WTC11 (cell line): Measurements from ENCODE around the gene CMBL. TPM values are rescaled to one million over a fixed set of nuclear protein-coding genes. Genes with fewer than 3 reads are reported as not detected.

Source experiments
- ATAC-seq: fragments of 200-7000 bp; cut with Tn5 transposase; 2 replicates; pipeline ENCODE4 v1.10.0; 2021; ENCODE audit warnings: mild to moderate bottlenecking, moderate library complexity
- CTCF ChIA-PET: fragments of 300-600 bp; sonication (Branson Sonifier 250); formaldehyde crosslinking; loops from one replicate; lab custom pipeline; 2021; ENCODE audit warnings: antibody characterized with exemption; lab: Charles Lee
- POLR2A ChIA-PET: fragments of 350-600 bp; sonication (Branson Sonifier 250); formaldehyde crosslinking; loops from one replicate; lab custom pipeline; 2021; ENCODE audit warnings: antibody characterized with exemption; lab: Charles Lee
- DNase-seq: peaks from one replicate; pipeline ENCODE4 v3.0.0; 2021; ENCODE audit warnings: low spot score
- H3K27ac Mint-ChIP-seq: 2 replicates; pipeline ENCODE4 v1.8.0; 2021; ENCODE audit warnings: mixed read lengths
- H3K27me3 Mint-ChIP-seq: 2 replicates; pipeline ENCODE4 v1.8.0; 2021; ENCODE audit warnings: low read depth, mild to moderate bottlenecking, moderate library complexity, mixed read lengths
- H3K36me3 Mint-ChIP-seq: 2 replicates; pipeline ENCODE4 v1.8.0; 2021; ENCODE audit warnings: mixed read lengths
- H3K4me1 Mint-ChIP-seq: 2 replicates; pipeline ENCODE4 v1.8.0; 2022; ENCODE audit warnings: mixed read lengths
- H3K4me3 Mint-ChIP-seq: 2 replicates; pipeline ENCODE4 v1.8.0; 2021; ENCODE audit warnings: mild to moderate bottlenecking, moderate library complexity, mixed read lengths
- H3K9me3 Mint-ChIP-seq: 2 replicates; pipeline ENCODE4 v1.8.0; 2021; ENCODE audit warnings: mixed read lengths
- CREM ChIP-seq: sonication (generic); formaldehyde crosslinking; IDR thresholded peaks from 2 replicates; pipeline ENCODE4 v1.8.1; 2022; ENCODE audit warnings: mild to moderate bottlenecking, missing genetic modification reagents, moderate library complexity
- EMX1 ChIP-seq: fragments of 250-450 bp; sonication (Bioruptor Pico); IDR thresholded peaks from 2 replicates; pipeline ENCODE4 v1.8.0; 2021; ENCODE audit warnings: mild to moderate bottlenecking
- FOXJ3 ChIP-seq: sonication (generic); formaldehyde crosslinking; IDR thresholded peaks from 2 replicates; pipeline ENCODE4 v1.9.0; 2021; ENCODE audit warnings: missing genetic modification reagents, mild to moderate bottlenecking, borderline replicate concordance
- HMGA2 ChIP-seq: fragments of 250-450 bp; sonication (Bioruptor Pico); IDR thresholded peaks from 2 replicates; pipeline ENCODE4 v1.4.0; 2021; ENCODE audit warnings: mild to moderate bottlenecking, moderate library complexity
- HMGXB4 ChIP-seq: sonication (generic); formaldehyde crosslinking; IDR thresholded peaks from 2 replicates; pipeline ENCODE4 v1.8.1; 2023; ENCODE audit warnings: mild to moderate bottlenecking, moderate library complexity, missing genetic modification reagents
- JUN ChIP-seq: sonication (generic); formaldehyde crosslinking; IDR thresholded peaks from 2 replicates; pipeline ENCODE4 v1.8.0; 2023; ENCODE audit warnings: mild to moderate bottlenecking, missing genetic modification reagents
- PRRX2 ChIP-seq: fragments of 250-450 bp; sonication (Bioruptor Pico); IDR thresholded peaks from 2 replicates; pipeline ENCODE4 v1.8.0; 2021; ENCODE audit warnings: mild to moderate bottlenecking
- SP1 ChIP-seq: sonication (generic); formaldehyde crosslinking; conservative IDR thresholded peaks from 2 replicates; pipeline ENCODE4 v1.8.1; 2022; ENCODE audit warnings: missing genetic modification reagents
- TCF7 ChIP-seq: sonication (generic); formaldehyde crosslinking; IDR thresholded peaks from 2 replicates; pipeline ENCODE4 v1.8.0; 2022; ENCODE audit warnings: mild to moderate bottlenecking, low read depth, missing genetic modification reagents, moderate library complexity
- TEAD4 ChIP-seq: sonication (generic); formaldehyde crosslinking; IDR thresholded peaks from 2 replicates; pipeline ENCODE4 v1.8.0; 2022; ENCODE audit warnings: mild to moderate bottlenecking, missing genetic modification reagents
- ZBTB43 ChIP-seq: sonication (generic); formaldehyde crosslinking; IDR thresholded peaks from 2 replicates; pipeline ENCODE4 v1.8.1; 2023; ENCODE audit warnings: mild to moderate bottlenecking, missing genetic modification reagents
- ZSCAN18 ChIP-seq: fragments of 250-450 bp; sonication (Bioruptor Pico); IDR thresholded peaks from 2 replicates; pipeline ENCODE4 v2.1.2; 2022; ENCODE audit warnings: mild to moderate bottlenecking, moderate library complexity
- total RNA-seq: library from RNA; stranded (reverse); gene quantifications from 3 replicates; pipeline ENCODE4 v1.2.3, GENCODE V29; 2021
- TF ChIP-seq, protein P1 (sequence below): sonication (generic); formaldehyde crosslinking; IDR thresholded peaks from 2 replicates; pipeline ENCODE4 v1.8.0; 2022; ENCODE audit warnings: mild to moderate bottlenecking, missing genetic modification reagents
- TF ChIP-seq, protein P2 (sequence below): sonication (generic); formaldehyde crosslinking; IDR thresholded peaks from 2 replicates; pipeline ENCODE4 v1.8.1; 2023; ENCODE audit warnings: mild to moderate bottlenecking, missing genetic modification reagents, moderate library complexity
- TF ChIP-seq, protein P3 (sequence below): sonication (generic); formaldehyde crosslinking; IDR thresholded peaks from 2 replicates; pipeline ENCODE4 v1.8.0; 2023; ENCODE audit warnings: missing genetic modification reagents, mild to moderate bottlenecking, borderline replicate concordance
- TF ChIP-seq, protein P4 (sequence below): sonication (generic); formaldehyde crosslinking; IDR thresholded peaks from 2 replicates; pipeline ENCODE4 v1.8.1; 2023; ENCODE audit warnings: mild to moderate bottlenecking, missing genetic modification reagents

The CMBL gene
- total RNA-seq, 1 experiment from 2014 or later, result 34.0 TPM

- no peaks in the 10 kb centered on the region for H3K9me3 Mint-ChIP-seq
- H3K36me3 Mint-ChIP-seq, result no peaks in the 10 kb centered on the region
- no peak overlapping the region for H3K4me3 Mint-ChIP-seq
- peaks cover 62% of the 10 kb centered on the region for H3K27me3 Mint-ChIP-seq
- H3K27ac Mint-ChIP-seq, result no peak overlapping the region
- POLR2A ChIA-PET, result no interaction called here
- TF ChIP-seq HMGA2 (CRISPR knock-in tag) (no peak), HMGXB4 (CRISPR knock-in tag) (no peak), TCF7 (CRISPR knock-in tag) (no peak), PRRX2 (CRISPR knock-in tag) (no peak), CREM (no peak), ZSCAN18 (CRISPR knock-in tag) (no peak), EMX1 (no peak), SP1 (CRISPR knock-in tag) (no peak), TEAD4 (no peak), ZBTB43 (CRISPR knock-in tag) (no peak), JUN (no peak), FOXJ3 (CRISPR knock-in tag) (no peak)
- TF ChIP-seq, protein P1, sequence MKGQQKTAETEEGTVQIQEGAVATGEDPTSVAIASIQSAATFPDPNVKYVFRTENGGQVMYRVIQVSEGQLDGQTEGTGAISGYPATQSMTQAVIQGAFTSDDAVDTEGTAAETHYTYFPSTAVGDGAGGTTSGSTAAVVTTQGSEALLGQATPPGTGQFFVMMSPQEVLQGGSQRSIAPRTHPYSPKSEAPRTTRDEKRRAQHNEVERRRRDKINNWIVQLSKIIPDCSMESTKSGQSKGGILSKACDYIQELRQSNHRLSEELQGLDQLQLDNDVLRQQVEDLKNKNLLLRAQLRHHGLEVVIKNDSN, result no peak
- TF ChIP-seq, protein P2, sequence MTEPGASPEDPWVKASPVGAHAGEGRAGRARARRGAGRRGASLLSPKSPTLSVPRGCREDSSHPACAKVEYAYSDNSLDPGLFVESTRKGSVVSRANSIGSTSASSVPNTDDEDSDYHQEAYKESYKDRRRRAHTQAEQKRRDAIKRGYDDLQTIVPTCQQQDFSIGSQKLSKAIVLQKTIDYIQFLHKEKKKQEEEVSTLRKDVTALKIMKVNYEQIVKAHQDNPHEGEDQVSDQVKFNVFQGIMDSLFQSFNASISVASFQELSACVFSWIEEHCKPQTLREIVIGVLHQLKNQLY (CRISPR knock-in tag), result no peak
- TF ChIP-seq, protein P3, sequence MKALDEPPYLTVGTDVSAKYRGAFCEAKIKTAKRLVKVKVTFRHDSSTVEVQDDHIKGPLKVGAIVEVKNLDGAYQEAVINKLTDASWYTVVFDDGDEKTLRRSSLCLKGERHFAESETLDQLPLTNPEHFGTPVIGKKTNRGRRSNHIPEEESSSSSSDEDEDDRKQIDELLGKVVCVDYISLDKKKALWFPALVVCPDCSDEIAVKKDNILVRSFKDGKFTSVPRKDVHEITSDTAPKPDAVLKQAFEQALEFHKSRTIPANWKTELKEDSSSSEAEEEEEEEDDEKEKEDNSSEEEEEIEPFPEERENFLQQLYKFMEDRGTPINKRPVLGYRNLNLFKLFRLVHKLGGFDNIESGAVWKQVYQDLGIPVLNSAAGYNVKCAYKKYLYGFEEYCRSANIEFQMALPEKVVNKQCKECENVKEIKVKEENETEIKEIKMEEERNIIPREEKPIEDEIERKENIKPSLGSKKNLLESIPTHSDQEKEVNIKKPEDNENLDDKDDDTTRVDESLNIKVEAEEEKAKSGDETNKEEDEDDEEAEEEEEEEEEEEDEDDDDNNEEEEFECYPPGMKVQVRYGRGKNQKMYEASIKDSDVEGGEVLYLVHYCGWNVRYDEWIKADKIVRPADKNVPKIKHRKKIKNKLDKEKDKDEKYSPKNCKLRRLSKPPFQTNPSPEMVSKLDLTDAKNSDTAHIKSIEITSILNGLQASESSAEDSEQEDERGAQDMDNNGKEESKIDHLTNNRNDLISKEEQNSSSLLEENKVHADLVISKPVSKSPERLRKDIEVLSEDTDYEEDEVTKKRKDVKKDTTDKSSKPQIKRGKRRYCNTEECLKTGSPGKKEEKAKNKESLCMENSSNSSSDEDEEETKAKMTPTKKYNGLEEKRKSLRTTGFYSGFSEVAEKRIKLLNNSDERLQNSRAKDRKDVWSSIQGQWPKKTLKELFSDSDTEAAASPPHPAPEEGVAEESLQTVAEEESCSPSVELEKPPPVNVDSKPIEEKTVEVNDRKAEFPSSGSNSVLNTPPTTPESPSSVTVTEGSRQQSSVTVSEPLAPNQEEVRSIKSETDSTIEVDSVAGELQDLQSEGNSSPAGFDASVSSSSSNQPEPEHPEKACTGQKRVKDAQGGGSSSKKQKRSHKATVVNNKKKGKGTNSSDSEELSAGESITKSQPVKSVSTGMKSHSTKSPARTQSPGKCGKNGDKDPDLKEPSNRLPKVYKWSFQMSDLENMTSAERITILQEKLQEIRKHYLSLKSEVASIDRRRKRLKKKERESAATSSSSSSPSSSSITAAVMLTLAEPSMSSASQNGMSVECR (CRISPR knock-in tag), result no peak
- TF ChIP-seq, protein P4, sequence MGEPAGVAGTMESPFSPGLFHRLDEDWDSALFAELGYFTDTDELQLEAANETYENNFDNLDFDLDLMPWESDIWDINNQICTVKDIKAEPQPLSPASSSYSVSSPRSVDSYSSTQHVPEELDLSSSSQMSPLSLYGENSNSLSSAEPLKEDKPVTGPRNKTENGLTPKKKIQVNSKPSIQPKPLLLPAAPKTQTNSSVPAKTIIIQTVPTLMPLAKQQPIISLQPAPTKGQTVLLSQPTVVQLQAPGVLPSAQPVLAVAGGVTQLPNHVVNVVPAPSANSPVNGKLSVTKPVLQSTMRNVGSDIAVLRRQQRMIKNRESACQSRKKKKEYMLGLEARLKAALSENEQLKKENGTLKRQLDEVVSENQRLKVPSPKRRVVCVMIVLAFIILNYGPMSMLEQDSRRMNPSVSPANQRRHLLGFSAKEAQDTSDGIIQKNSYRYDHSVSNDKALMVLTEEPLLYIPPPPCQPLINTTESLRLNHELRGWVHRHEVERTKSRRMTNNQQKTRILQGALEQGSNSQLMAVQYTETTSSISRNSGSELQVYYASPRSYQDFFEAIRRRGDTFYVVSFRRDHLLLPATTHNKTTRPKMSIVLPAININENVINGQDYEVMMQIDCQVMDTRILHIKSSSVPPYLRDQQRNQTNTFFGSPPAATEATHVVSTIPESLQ (CRISPR knock-in tag), result no peak
- peaks cover 11% of the 10 kb centered on the region for H3K4me1 Mint-ChIP-seq
- DNase-seq (no peak), ATAC-seq (no peak)
- CTCF ChIA-PET, result interaction anchor here (1.6 kb wide), 1 partner anchor 51 kb away, joined by 4 read pairs; no protein-coding TSS in a partner anchor
Observed at GRCh38 chr5:10334831-10335230, 27.1 kb upstream of the CMBL start.
